Measurements from ENCODE around the gene ERICH6. TPM values are rescaled to one million over a fixed set of nuclear protein-coding genes. Genes with fewer than 3 reads are reported as not detected.

Gene ERICH6
- total and polyA plus RNA-seq, 2 donors from 2014 or later: 0.19 TPM; not detected in 1

GRCh38 chr3:150745832-150746231, 42.1 kb upstream of the ERICH6 start:
- H3K9ac ChIP-seq (ENCODE audit: low read length in 3 of 3): no peak overlapping the region
- H3K9me3 ChIP-seq (ENCODE audit: control insufficient read depth in 2 of 3, insufficient read depth in 1 of 3, low read length in 3 of 3): no peaks in the 10 kb centered on the region
- intact Hi-C loops (cut with DNase I): no loop called here
- no peak overlapping the region for H3K27ac ChIP-seq (ENCODE audit: low read depth in 2 of 2, low read length in 2 of 2)
- no peak for TF ChIP-seq CTCF (IDR thresholded peaks at IDR 0.05; ENCODE audit: borderline replicate concordance, extremely low read depth, insufficient read depth)
- peaks cover 0 to 61% (median 38%) of the 10 kb centered on the region in 3 donors for H3K4me1 ChIP-seq (ENCODE audit: control insufficient read depth in 2 of 3, insufficient read depth in 2 of 3, low read depth in 1 of 3, low read length in 3 of 3)
- H3K27me3 ChIP-seq (ENCODE audit: control insufficient read depth, insufficient read depth, low read length): no peaks in the 10 kb centered on the region
- H3K4me3 ChIP-seq (ENCODE audit: low read length in 3 of 3): no peak overlapping the region
- FAIRE-seq: no peak
- peaks cover 0 to 12% (median 3%) of the 10 kb centered on the region in 3 donors for H3K36me3 ChIP-seq (ENCODE audit: control insufficient read depth in 2 of 3, insufficient read depth in 3 of 3, low read length in 3 of 3)
- DNase-seq: no peak

- Histone ChIP-seq H3K9me3 (ENCODE audit: control insufficient read depth in 2 of 3, insufficient read depth in 1 of 3, low read length in 3 of 3) (no peaks in the 10 kb centered on the region), H3K4me1 (ENCODE audit: control insufficient read depth in 2 of 3, insufficient read depth in 2 of 3, low read depth in 1 of 3, low read length in 3 of 3) (peaks cover 0 to 57% (median 35%) of the 10 kb centered on the region in 3 donors), H3K27me3 (ENCODE audit: control insufficient read depth, insufficient read depth, low read length) (no peaks in the 10 kb centered on the region), H3K9ac (ENCODE audit: low read length in 3 of 3) (no peak overlapping the region), H3K4me3 (ENCODE audit: low read length in 3 of 3) (no peak overlapping the region), H3K36me3 (ENCODE audit: control insufficient read depth in 2 of 3, insufficient read depth in 3 of 3, low read length in 3 of 3) (peaks cover 0 to 12% (median 3%) of the 10 kb centered on the region in 3 donors), H3K27ac (ENCODE audit: low read depth in 2 of 2, low read length in 2 of 2) (peak overlapping the region; percentile 10 to 47)
- DNase-seq (no peak), FAIRE-seq (no peak)
- intact Hi-C loops (cut with DNase I): no loop called here
- TF ChIP-seq CTCF (IDR thresholded peaks at IDR 0.05; ENCODE audit: borderline replicate concordance, extremely low read depth, insufficient read depth): no peak
Measured at GRCh38 chr3:150744919-150745211, 41.1 kb upstream of the ERICH6 start.

- Histone ChIP-seq H3K27ac (ENCODE audit: low read depth in 2 of 2, low read length in 2 of 2) (peak overlapping the region; percentile 10 to 47), H3K9me3 (ENCODE audit: control insufficient read depth in 2 of 3, insufficient read depth in 1 of 3, low read length in 3 of 3) (no peaks in the 10 kb centered on the region), H3K9ac (ENCODE audit: low read length in 3 of 3) (no peak overlapping the region), H3K4me1 (ENCODE audit: control insufficient read depth in 2 of 3, insufficient read depth in 2 of 3, low read depth in 1 of 3, low read length in 3 of 3) (peaks cover 0 to 51% (median 35%) of the 10 kb centered on the region in 3 donors), H3K27me3 (ENCODE audit: control insufficient read depth, insufficient read depth, low read length) (no peaks in the 10 kb centered on the region), H3K4me3 (ENCODE audit: low read length in 3 of 3) (no peak overlapping the region), H3K36me3 (ENCODE audit: control insufficient read depth in 2 of 3, insufficient read depth in 3 of 3, low read length in 3 of 3) (peaks cover 0 to 12% (median 3%) of the 10 kb centered on the region in 3 donors)
- FAIRE-seq (no peak), DNase-seq (no peak)
- TF ChIP-seq CTCF (IDR thresholded peaks at IDR 0.05; ENCODE audit: borderline replicate concordance, extremely low read depth, insufficient read depth): no peak
- intact Hi-C loops (cut with DNase I): no loop called here
Measured at GRCh38 chr3:150744041-150744918, 40.6 kb upstream of the ERICH6 start.

Measured in kidney (tissue), 14 donors.